PC-3 (cell line): Measurements from ENCODE around the gene NPR2. TPM values are rescaled to one million over a fixed set of nuclear protein-coding genes. Genes with fewer than 3 reads are reported as not detected.

Source experiments
- ATAC-seq: fragments of 200-7000 bp; cut with Tn5 transposase; 2 replicates; pipeline ENCODE4 v1.9.1; 2020; ENCODE audit warnings: mild to moderate bottlenecking, moderate library complexity
- BruUV-seq: library from RNA; stranded (reverse); fragments of 400-500 nt; replicated peaks from 2 replicates; lab custom pipeline; 2021; lab: Mats Ljungman, UMichigan
- CTCF ChIA-PET: fragments of 300-600 bp; sonication (Branson Sonifier 250); formaldehyde crosslinking; loops from one replicate; lab custom pipeline; 2022; ENCODE audit warnings: antibody characterized with exemption; lab: Charles Lee
- POLR2A ChIA-PET: fragments of 300-600 bp; sonication (Branson Sonifier 250); formaldehyde crosslinking; loops from one replicate; lab custom pipeline; 2022; ENCODE audit warnings: antibody characterized with exemption; ENCODE audit not compliant: unreplicated experiment; lab: Charles Lee
- DNase-seq: peaks from one replicate; pipeline ENCODE4 v3.0.0-alpha.2; 2015
- H2AFZ ChIP-seq: fragments of 300-600 bp; sonication (generic); 2 replicates; pipeline ENCODE4 v1.6.0; 2016; ENCODE audit warnings: antibody characterized with exemption, low read length
- H3F3A ChIP-seq: fragments of 300-600 bp; sonication (generic); one replicate; pipeline ENCODE4 v1.6.0; 2017; ENCODE audit warnings: antibody characterized with exemption, low read length, control low read depth, mild to moderate bottlenecking; ENCODE audit not compliant: unreplicated experiment
- H3K27ac ChIP-seq: fragments of 300-600 bp; sonication (generic); 2 replicates; pipeline ENCODE4 v1.5.1; 2016; ENCODE audit warnings: mild to moderate bottlenecking, low read length
- H3K27me3 ChIP-seq: fragments of 300-600 bp; sonication (generic); 2 replicates; pipeline ENCODE4 v1.6.1; 2016; ENCODE audit warnings: low read length, mixed read lengths
- H3K36me3 ChIP-seq: fragments of 300-600 bp; sonication (generic); 2 replicates; pipeline ENCODE4 v1.6.1; 2016; ENCODE audit warnings: low read depth, mixed run types, low read length, mixed read lengths
- H3K4me1 ChIP-seq: fragments of 300-600 bp; sonication (generic); 2 replicates; pipeline ENCODE4 v1.5.1; 2016; ENCODE audit warnings: low read length; ENCODE audit not compliant: insufficient read depth
- H3K4me2 ChIP-seq: fragments of 300-600 bp; sonication (generic); 2 replicates; pipeline ENCODE4 v1.6.0; 2016; ENCODE audit warnings: low read length
- H3K4me3 ChIP-seq: fragments of 300-600 bp; sonication (generic); 2 replicates; pipeline ENCODE4 v1.5.1; 2016; ENCODE audit warnings: mild to moderate bottlenecking, low read length, mixed read lengths
- H3K79me2 ChIP-seq: fragments of 300-600 bp; sonication (generic); 2 replicates; pipeline ENCODE4 v1.6.1; 2017; ENCODE audit warnings: low read length, mixed read lengths
- H3K9ac ChIP-seq: fragments of 300-600 bp; sonication (generic); 2 replicates; pipeline ENCODE4 v1.6.0; 2016; ENCODE audit warnings: mild to moderate bottlenecking, low read length
- H3K9me2 ChIP-seq: fragments of 300-600 bp; sonication (generic); replicated peaks from 2 replicates; pipeline ENCODE4 v1.6.1; 2016; ENCODE audit warnings: mixed run types, low read length, mixed read lengths
- H3K9me3 ChIP-seq: fragments of 300-600 bp; sonication (generic); 2 replicates; pipeline ENCODE4 v1.6.1; 2016; ENCODE audit warnings: low read length, mixed read lengths
- H4K20me1 ChIP-seq: fragments of 300-600 bp; sonication (generic); 2 replicates; pipeline ENCODE4 v1.6.1; 2016; ENCODE audit warnings: low read length, mixed read lengths
- EZH2 ChIP-seq: fragments of 300-600 bp; sonication (generic); IDR thresholded peaks from one replicate; pipeline ENCODE4 v1.6.1; 2017; ENCODE audit warnings: antibody characterized with exemption, mild to moderate bottlenecking, low read length; ENCODE audit not compliant: unreplicated experiment
- EZH2phosphoT487 ChIP-seq: fragments of 300-600 bp; sonication (generic); IDR thresholded peaks from 2 replicates; pipeline ENCODE4 v1.6.1; 2018; ENCODE audit warnings: mild to moderate bottlenecking, antibody characterized with exemption, low read length, borderline replicate concordance
- intact Hi-C: fragments of 100-400 bp; cut with micrococcal nuclease; formaldehyde crosslinking; loops from 2 replicates; pipeline ENCODE4 v1.9.0; 2023
- total RNA-seq: library from RNA; depleted of rRNA; stranded (reverse); fragments of >200 nt; gene quantifications from 2 replicates; pipeline ENCODE4 v1.2.3, GENCODE V29; 2014
- TF ChIP-seq, protein P1 (sequence below): fragments of 300-600 bp; sonication (generic); conservative IDR thresholded peaks from 2 replicates; pipeline ENCODE4 v1.5.1; 2017; ENCODE audit warnings: antibody characterized with exemption, low read depth, mild to moderate bottlenecking, low read length

Gene NPR2
- total RNA-seq, 1 experiment from 2014 or later = 1.5 TPM

- H3F3A ChIP-seq = no peaks in the 10 kb centered on the region
- H3K4me2 ChIP-seq = no peak overlapping the region
- H3K36me3 ChIP-seq = no peaks in the 10 kb centered on the region
- ChIA-PET POLR2A (no interaction called here), CTCF (interaction anchor here (1.2 to 1.8 kb wide), 5 partner anchors 25 to 93 kb away, joined by 3 to 41 read pairs (median 6); partner anchors contain the start of gene HINT2)
- BruUV-seq = no TSS peak
- intact Hi-C loops = no loop called here
- H3K27ac ChIP-seq = no peak overlapping the region
- peaks cover 5% of the 10 kb centered on the region for H3K4me1 ChIP-seq
- H3K4me3 ChIP-seq = no peak overlapping the region
- no peak overlapping the region for H2AFZ ChIP-seq
- DNase-seq = no peak
- TF ChIP-seq, protein P1, sequence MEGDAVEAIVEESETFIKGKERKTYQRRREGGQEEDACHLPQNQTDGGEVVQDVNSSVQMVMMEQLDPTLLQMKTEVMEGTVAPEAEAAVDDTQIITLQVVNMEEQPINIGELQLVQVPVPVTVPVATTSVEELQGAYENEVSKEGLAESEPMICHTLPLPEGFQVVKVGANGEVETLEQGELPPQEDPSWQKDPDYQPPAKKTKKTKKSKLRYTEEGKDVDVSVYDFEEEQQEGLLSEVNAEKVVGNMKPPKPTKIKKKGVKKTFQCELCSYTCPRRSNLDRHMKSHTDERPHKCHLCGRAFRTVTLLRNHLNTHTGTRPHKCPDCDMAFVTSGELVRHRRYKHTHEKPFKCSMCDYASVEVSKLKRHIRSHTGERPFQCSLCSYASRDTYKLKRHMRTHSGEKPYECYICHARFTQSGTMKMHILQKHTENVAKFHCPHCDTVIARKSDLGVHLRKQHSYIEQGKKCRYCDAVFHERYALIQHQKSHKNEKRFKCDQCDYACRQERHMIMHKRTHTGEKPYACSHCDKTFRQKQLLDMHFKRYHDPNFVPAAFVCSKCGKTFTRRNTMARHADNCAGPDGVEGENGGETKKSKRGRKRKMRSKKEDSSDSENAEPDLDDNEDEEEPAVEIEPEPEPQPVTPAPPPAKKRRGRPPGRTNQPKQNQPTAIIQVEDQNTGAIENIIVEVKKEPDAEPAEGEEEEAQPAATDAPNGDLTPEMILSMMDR = no peak
- no peaks in the 10 kb centered on the region for H3K9me2 ChIP-seq
- no peaks in the 10 kb centered on the region for H4K20me1 ChIP-seq
- no peaks in the 10 kb centered on the region for H3K9me3 ChIP-seq
- no peak overlapping the region for H3K9ac ChIP-seq
- no peak for ATAC-seq
- no peaks in the 10 kb centered on the region for H3K27me3 ChIP-seq
- H3K79me2 ChIP-seq = no peaks in the 10 kb centered on the region
These were observed 1.9 kb upstream of the NPR2 start for GRCh38 chr9:35789541-35789940.

DNA sequence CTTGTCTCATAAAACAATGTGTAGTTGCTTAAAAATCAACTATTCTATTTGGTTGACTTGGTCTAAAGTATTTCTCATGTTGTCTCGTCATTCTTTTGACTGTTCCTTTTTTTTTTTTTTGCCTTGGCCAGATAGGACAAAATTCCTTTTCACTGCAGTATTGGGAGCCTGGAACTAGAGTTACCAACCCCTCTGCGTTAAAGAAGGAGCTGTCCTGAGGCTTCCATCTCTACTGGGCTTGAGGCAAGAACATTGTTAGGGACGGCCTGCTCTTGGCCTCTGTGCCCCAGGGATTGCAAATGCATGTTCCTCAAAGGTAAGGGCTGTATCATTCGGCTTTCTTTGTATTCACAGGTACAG, 1.4 kb upstream of the NPR2 start:
- Histone ChIP-seq H3K9me3 (no peaks in the 10 kb centered on the region), H3K4me2 (no peak overlapping the region), H2AFZ (0 out of 2 replicates have a peak overlapping the region, but pooled peaks have one; percentile 39), H3K9me2 (no peaks in the 10 kb centered on the region), H3F3A (no peaks in the 10 kb centered on the region), H3K79me2 (no peaks in the 10 kb centered on the region), H4K20me1 (no peaks in the 10 kb centered on the region), H3K27me3 (no peaks in the 10 kb centered on the region), H3K4me3 (no peak overlapping the region), H3K27ac (no peak overlapping the region), H3K4me1 (peaks cover 10% of the 10 kb centered on the region), H3K9ac (no peak overlapping the region), H3K36me3 (no peaks in the 10 kb centered on the region)
- ChIA-PET POLR2A (interaction anchor here (0.8 kb wide), 1 partner anchor 92 kb away, joined by 3 read pairs; no protein-coding TSS in a partner anchor), CTCF (interaction anchor here (0.9 to 1.8 kb wide), 8 partner anchors 22 to 92 kb away, joined by 3 to 41 read pairs (median 4); partner anchors contain the start of genes HINT2 and SPAG8)
- TF ChIP-seq EZH2 = no peak
- TF ChIP-seq, protein P1 = no peak
- no peak for TF ChIP-seq EZH2phosphoT487
- no peak for DNase-seq
- BruUV-seq = no TSS peak
- intact Hi-C loops = loop anchor here (1.0 to 10.0 kb wide), 4 partner anchors 25 to 135 kb away; partner anchors contain the start of genes CCDC107, HINT2, RMRP and SIT1
- ATAC-seq = no peak; the same call in 1 of the 2 replicates
